Neural crest cell (in vitro differentiated cells): ENCODE data around the gene SNX33. TPM values are rescaled to one million over a fixed set of nuclear protein-coding genes. Genes with fewer than 3 reads are reported as not detected.
"Not testable (repeated sequence)": the region's sequence is repeated elsewhere in the genome, so short reads cannot be mapped to it uniquely, and the experiment has no call there.

ENCODE experiments used
- DNase-seq: peaks from one replicate; pipeline ENCODE4 v3.0.0; 2021; ENCODE audit warnings: low read depth, mixed read lengths, low spot score
- H3K27ac Mint-ChIP-seq: one replicate; pipeline ENCODE4 v1.8.0; 2021; ENCODE audit warnings: mild to moderate bottlenecking, mixed read lengths; ENCODE audit not compliant: unreplicated experiment
- H3K27me3 Mint-ChIP-seq: 2 replicates; pipeline ENCODE4 v1.8.0; 2021; ENCODE audit warnings: low read depth, mild to moderate bottlenecking, mixed read lengths
- H3K36me3 Mint-ChIP-seq: 2 replicates; pipeline ENCODE4 v1.8.0; 2021; ENCODE audit warnings: low read depth, mild to moderate bottlenecking, mixed read lengths
- H3K4me1 Mint-ChIP-seq: 2 replicates; pipeline ENCODE4 v1.8.0; 2021; ENCODE audit warnings: mixed read lengths
- H3K4me3 Mint-ChIP-seq: one replicate; pipeline ENCODE4 v1.8.0; 2021; ENCODE audit warnings: mild to moderate bottlenecking, mixed read lengths
- H3K9me3 Mint-ChIP-seq: 2 replicates; pipeline ENCODE4 v1.8.0; 2021; ENCODE audit warnings: mixed read lengths
- total RNA-seq: library from RNA; stranded (reverse); gene quantifications from 2 replicates; pipeline ENCODE4 v1.2.1, GENCODE V29; 2021
- TF ChIP-seq, protein P1 (sequence below): fragments of 200-600 bp; sonication (generic); conservative IDR thresholded peaks from 2 replicates; pipeline ENCODE4 v1.5.0; 2021; ENCODE audit warnings: antibody characterized with exemption, mild to moderate bottlenecking

SNX33 gene
- total RNA-seq, 1 donor from 2014 or later = 23.4 TPM

DNA sequence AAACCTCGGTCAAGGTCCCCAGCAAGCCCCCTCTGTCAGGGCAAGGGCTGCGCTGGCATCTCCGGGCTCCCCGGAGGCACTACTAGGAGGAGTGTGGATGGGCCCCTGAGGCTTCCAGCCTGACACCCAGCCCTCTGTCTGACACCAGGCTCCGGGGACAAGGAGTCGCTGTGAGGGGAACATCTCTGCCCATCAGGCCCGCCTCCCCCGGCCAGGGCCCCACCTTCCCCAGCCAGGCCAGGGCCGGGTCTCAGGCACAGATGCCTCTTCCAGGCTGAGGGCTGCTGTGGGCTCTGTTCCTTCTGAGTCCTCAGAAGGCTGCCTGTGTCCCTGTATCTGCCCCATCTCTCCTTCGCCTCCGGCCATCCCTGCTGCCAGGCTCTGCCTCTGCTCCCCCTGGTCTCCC, 49.1 kb downstream of the SNX33 start:
- TF ChIP-seq, protein P1, sequence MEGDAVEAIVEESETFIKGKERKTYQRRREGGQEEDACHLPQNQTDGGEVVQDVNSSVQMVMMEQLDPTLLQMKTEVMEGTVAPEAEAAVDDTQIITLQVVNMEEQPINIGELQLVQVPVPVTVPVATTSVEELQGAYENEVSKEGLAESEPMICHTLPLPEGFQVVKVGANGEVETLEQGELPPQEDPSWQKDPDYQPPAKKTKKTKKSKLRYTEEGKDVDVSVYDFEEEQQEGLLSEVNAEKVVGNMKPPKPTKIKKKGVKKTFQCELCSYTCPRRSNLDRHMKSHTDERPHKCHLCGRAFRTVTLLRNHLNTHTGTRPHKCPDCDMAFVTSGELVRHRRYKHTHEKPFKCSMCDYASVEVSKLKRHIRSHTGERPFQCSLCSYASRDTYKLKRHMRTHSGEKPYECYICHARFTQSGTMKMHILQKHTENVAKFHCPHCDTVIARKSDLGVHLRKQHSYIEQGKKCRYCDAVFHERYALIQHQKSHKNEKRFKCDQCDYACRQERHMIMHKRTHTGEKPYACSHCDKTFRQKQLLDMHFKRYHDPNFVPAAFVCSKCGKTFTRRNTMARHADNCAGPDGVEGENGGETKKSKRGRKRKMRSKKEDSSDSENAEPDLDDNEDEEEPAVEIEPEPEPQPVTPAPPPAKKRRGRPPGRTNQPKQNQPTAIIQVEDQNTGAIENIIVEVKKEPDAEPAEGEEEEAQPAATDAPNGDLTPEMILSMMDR = no peak
- Mint-ChIP-seq H3K9me3 (no peaks in the 10 kb centered on the region), H3K4me1 (peaks cover 56% of the 10 kb centered on the region), H3K27me3 (no peaks in the 10 kb centered on the region), H3K27ac (no peak overlapping the region), H3K4me3 (peak overlapping the region; percentile 31), H3K36me3 (no peaks in the 10 kb centered on the region)
- DNase-seq = no peak

DNA sequence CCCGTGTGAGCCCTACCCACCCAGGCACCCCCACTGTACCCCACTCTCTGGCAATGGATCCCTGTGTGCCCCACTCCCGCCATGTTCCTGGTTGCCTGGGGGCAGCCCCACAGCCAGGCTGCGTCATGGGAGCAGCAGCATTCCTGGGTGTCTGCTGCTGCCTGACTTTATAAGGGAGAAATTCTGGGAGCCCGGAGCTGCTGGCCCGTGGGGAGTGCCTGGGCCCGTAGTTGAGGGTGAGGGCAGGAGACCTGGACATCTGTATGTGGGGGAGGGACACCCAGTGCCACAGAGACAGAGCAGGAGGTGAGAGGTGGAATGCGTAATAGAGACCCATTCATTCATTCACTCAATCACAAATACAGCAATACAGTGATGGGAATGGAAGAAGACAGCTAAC, 49.8 kb downstream of the SNX33 start:
- Mint-ChIP-seq H3K4me1 (peaks cover 57% of the 10 kb centered on the region), H3K36me3 (no peaks in the 10 kb centered on the region), H3K9me3 (no peaks in the 10 kb centered on the region), H3K4me3 (peak overlapping the region; percentile 31), H3K27me3 (no peaks in the 10 kb centered on the region), H3K27ac (peak overlapping the region; percentile 87)
- no peak for DNase-seq
- TF ChIP-seq, protein P1 = no peak

DNA sequence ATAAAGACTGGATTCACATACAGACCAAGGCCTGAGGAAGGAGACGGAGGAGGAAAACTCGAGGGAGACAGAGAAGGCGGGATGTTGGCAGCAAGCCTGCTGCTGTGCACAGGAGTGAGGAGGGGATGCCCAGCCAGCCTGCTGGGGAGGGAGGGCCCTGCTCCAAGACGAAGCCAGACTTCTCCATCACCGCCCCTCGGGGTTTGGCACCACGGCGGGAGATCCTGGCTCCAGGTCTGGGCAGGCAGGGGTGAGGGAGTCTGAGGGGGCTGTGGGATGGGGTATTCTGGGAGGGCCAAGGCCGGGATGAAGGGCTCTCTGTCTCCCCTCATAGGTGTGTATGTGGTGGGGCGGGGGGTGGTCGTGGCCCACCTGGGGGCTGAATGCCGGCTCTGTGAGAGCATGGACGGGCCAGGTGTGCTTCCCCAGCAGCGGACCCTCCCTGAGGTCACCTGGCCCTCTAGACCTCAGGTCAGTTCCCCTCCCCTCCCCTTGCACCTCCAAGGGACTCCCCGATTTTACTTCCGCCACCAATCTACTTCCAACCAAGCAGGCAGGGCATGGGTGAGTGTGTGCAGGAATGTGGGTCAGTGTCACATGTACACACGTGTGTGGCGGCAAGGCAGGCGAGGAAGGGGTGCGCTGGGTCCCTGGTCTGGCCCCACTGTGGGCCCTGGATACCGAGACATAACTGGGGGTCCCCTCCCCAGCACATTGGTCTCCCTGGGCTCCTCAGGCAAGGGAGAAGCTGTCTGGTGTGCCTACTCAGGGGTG, 50.4 kb downstream of the SNX33 start:
- not testable (repeated sequence) for H3K36me3 Mint-ChIP-seq, H3K27me3 Mint-ChIP-seq, H3K9me3 Mint-ChIP-seq, DNase-seq, H3K4me3 Mint-ChIP-seq
- Mint-ChIP-seq H3K4me1 (peaks cover 56% of the 10 kb centered on the region), H3K27ac (peak overlapping the region; percentile 40)

DNA sequence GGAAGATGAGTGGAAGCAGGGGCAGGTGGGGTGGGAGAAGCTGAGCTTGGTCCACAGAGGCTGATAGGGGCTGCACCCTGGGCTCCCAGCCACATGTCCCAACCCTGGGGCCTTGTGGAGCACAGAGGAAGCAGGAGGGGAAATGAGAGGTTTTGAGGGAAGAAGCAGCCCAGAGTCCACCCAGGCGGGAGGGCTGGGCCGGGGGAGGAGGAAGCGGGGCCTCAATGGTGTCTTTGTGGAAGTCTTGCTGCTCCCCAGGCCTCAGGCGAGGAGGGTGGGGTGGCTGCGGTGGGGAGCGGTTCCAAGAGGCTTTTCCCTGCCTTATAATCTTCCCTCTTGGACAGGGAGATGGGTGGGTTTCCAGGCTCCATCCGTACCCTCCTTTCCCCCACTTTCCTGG, 51.8 kb downstream of the SNX33 start:
- Mint-ChIP-seq H3K4me3 (peak overlapping the region; percentile 54), H3K4me1 (peaks cover 46% of the 10 kb centered on the region), H3K27ac (peak overlapping the region; percentile 88)
- DNase-seq = peak; percentile 40
- H3K36me3 Mint-ChIP-seq, H3K9me3 Mint-ChIP-seq, H3K27me3 Mint-ChIP-seq: not testable (repeated sequence)

DNA sequence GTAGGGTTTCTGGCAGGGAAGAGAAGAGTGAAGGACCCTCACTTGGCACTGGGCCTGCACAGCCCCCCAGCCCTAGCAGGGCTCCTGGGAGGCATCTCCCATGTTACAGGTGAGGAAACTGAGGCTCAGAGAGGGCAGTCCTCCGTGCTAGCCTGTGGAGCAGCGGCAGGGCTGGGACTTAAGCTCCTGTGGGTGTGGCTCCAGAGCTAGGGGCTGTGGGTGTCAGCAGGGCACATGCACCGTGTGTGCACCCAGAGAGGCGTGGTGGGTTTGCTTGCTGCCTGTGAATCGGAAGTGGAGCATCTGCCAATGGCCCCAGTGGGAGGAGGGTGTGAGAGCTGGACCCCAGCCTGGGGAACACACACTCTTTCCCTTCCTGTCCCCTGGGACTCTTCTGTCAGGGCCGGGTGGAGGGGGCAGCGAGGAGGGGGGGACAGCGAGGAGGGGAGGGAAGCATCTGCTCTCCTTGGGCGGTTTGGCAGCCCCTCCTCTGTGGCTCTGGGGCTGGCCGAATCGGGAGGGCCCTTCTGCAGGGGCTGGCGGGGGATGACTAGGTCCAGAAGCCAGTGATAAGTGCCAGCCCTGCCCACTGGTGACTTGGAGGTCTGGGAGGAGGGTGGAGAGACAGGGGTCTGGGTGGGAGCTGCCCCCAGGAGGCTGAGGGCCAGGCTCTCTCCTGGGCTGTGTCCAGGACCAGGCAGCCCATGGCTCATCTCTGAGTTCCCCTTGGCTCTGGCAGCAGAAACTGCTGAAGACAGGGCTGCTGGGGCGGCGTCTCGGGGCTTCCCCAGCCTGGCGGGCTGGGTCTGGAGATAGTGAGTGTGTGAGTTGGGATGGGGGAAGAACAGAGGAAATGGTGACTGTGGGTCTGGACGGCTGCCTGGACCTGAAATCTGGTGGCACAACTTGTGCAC, 52.5 kb downstream of the SNX33 start:
- not testable (repeated sequence) for H3K4me3 Mint-ChIP-seq, H3K27ac Mint-ChIP-seq, H3K36me3 Mint-ChIP-seq, H3K27me3 Mint-ChIP-seq, DNase-seq, H3K9me3 Mint-ChIP-seq
- peaks cover 39% of the 10 kb centered on the region for H3K4me1 Mint-ChIP-seq

DNA sequence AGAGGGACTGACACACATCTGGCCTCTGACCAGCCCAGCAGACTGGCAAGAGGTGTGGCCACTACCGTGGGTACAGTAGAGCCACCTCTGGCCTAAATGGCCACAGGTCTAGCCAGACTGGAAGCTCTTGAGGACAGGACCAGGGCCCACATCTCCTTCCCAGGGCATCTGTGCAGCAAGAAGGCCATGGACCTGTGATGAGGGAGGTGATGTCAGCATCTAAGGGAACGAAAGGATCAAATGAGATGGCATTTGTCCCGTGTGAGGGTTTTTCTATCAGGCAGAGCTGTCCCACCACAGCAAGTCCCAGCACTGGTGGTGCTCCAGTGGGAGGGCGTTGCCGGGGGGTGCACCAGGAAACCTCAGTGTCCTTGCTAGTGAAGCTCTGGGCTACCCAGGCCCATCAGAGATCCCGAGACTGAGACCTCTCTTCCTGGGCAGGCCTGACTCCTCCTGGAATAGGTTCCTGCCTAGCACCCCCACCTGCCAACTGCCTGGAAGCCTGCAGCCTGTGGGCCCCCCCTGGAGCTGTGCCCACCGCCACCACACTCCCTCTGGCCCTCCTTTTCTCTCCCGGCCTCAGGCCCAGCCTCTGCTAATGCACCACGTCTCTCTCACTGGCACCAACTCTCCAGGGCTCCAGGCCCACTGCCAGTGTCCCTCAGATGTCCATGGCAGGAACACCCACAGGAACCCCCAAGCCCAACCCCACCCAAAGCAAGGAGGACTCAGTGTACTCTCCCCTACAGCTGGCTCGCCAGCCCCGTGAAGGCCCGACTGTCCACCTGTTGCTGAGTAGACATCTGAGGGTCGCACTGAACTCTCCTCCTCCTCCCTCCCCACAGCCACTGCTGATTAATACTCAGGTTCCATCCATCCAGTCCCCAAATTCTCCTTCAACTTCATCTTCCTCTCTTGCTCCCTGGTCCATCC, 53.6 kb downstream of the SNX33 start:
- peaks cover 38% of the 10 kb centered on the region for H3K4me1 Mint-ChIP-seq
- not testable (repeated sequence) for H3K27me3 Mint-ChIP-seq, DNase-seq, H3K4me3 Mint-ChIP-seq, H3K9me3 Mint-ChIP-seq, H3K27ac Mint-ChIP-seq, H3K36me3 Mint-ChIP-seq

DNA sequence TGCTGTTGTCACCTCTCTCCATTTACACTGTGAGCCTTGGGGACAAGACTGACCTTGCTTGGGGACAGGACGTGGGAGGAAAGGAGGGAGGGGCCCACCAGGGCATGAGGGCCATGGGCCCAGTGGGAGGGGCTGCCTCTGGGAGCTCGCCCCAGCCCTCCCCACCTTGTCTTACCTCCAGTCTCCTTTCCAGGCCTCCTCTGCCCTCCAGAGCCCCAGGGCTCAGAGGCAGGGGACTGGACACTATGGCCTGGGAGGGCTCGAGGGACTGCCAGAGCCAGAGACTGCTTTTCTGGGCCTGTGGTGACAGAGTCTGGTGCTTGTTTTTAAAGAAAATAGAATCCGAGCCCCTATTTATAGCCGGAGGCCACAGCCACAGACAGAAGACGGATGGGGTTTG, 54.7 kb downstream of the SNX33 start:
- Mint-ChIP-seq H3K27me3 (no peaks in the 10 kb centered on the region), H3K4me3 (no peak overlapping the region)

DNA sequence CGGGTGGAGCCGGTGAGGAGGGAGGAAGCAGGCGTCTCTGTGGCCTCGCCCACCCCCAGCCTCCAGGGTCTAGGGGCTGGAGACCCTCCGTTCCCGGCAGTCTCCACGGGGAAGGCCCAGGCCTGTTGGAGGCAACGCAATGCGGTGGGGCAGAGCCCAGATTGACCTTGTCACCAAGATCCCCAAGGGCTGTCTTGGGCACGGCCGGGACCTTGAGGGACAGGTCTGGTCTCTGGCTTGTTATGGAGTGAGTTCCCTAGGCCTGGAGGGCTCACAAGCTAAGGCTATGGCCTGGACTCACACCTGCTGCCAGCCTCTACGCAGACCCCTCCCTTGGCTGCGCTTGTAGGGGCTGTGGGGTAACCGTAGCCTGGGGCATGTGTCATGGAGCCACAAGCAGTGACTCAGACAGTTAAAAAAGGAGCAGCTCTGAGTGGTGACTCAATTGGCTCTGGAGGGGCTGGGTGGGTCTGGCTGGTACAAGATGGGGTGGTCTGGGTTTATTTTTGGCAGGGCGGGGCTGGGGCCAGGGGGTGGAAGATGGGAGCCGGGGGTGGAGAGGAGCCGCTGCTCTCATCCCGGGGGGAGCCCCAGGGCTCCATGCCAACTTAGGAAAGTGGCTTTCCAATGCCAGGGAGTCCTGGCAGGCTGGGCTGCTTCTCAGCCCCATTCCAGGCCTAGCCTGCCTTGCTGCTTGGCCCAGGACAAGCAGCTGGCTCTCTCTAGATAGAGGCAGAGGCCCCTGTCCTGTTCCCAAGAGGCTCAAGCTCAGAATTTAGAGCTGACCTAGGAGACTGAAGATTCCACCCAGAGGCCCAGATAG, 55.9 kb downstream of the SNX33 start:
- not testable (repeated sequence) for H3K36me3 Mint-ChIP-seq, H3K4me3 Mint-ChIP-seq, H3K27me3 Mint-ChIP-seq, DNase-seq, H3K27ac Mint-ChIP-seq, H3K9me3 Mint-ChIP-seq
- peaks cover 31% of the 10 kb centered on the region for H3K4me1 Mint-ChIP-seq

More for the DNA sequence above, 54.7 kb downstream of the SNX33 start:
- Mint-ChIP-seq H3K9me3 (no peaks in the 10 kb centered on the region), H3K4me1 (peaks cover 36% of the 10 kb centered on the region), H3K27ac (no peak overlapping the region), H3K36me3 (no peaks in the 10 kb centered on the region)
- DNase-seq = no peak
- TF ChIP-seq, protein P1 = no peak
